IgD-negative memory B cell (primary cell): Measurements from ENCODE around the gene ABHD2. TPM values are rescaled to one million over a fixed set of nuclear protein-coding genes. Genes with fewer than 3 reads are reported as not detected.

Source experiments
- H3K27ac Mint-ChIP-seq, 3 donors: one replicate each; pipeline ENCODE4 v1.8.0; 2020 to 2022; ENCODE audit warnings: mild to moderate bottlenecking in 3 of 3, mixed read lengths in 3 of 3, moderate library complexity in 1 of 3
- H3K27me3 Mint-ChIP-seq: one replicate; pipeline ENCODE4 v1.8.0; 2021; ENCODE audit warnings: mixed read lengths
- H3K36me3 Mint-ChIP-seq: one replicate; pipeline ENCODE4 v1.8.0; 2020; ENCODE audit warnings: mild to moderate bottlenecking, mixed read lengths
- H3K4me1 Mint-ChIP-seq, 3 donors: one replicate each; pipeline ENCODE4 v1.8.0; 2020 to 2022; ENCODE audit warnings: mixed read lengths in 3 of 3, mild to moderate bottlenecking in 1 of 3
- H3K4me3 Mint-ChIP-seq, 4 donors: one replicate each; pipeline ENCODE4 v1.8.0; 2020 to 2022; ENCODE audit warnings: mild to moderate bottlenecking in 4 of 4, mixed read lengths in 4 of 4, moderate library complexity in 3 of 4
- H3K9me3 Mint-ChIP-seq, 3 donors: one replicate each; pipeline ENCODE4 v1.8.0; 2020 to 2021; ENCODE audit warnings: mixed read lengths in 3 of 3, mild to moderate bottlenecking in 1 of 3
- polyA plus RNA-seq: library from polyadenylated mRNA; unstranded; fragments of 300-500 nt; fragmentation: Illumina TruSeq; gene quantifications from one replicate; pipeline ENCODE4 v1.2.3, GENCODE V29; 2021

The ABHD2 gene
- polyA plus RNA-seq, 1 donor from 2014 or later, result 13.4 TPM

- Mint-ChIP-seq H3K4me1 (peaks cover 1 to 5% (median 4%) of the 10 kb centered on the region in 3 donors), H3K4me3 (peak overlapping the region in 1 of 4 donors; percentile 7), H3K27me3 (no peaks in the 10 kb centered on the region), H3K27ac (no peak overlapping the region), H3K9me3 (no peaks in the 10 kb centered on the region), H3K36me3 (peaks cover 14% of the 10 kb centered on the region)
These were observed 13.3 kb downstream of the ABHD2 start for GRCh38 chr15:89101302-89102193.

GRCh38 chr15:89103481-89104171, 15.4 kb downstream of the ABHD2 start:
- Mint-ChIP-seq H3K27ac (peak overlapping the region in 1 of 3 donors; percentile 19), H3K9me3 (no peaks in the 10 kb centered on the region), H3K4me3 (no peak overlapping the region), H3K36me3 (peaks cover 11% of the 10 kb centered on the region), H3K4me1 (peaks cover 0 to 2% (median 0%) of the 10 kb centered on the region in 3 donors), H3K27me3 (no peaks in the 10 kb centered on the region)

GRCh38 chr15:89104172-89104564, 15.9 kb downstream of the ABHD2 start:
- Mint-ChIP-seq H3K9me3 (no peaks in the 10 kb centered on the region), H3K36me3 (peaks cover 10% of the 10 kb centered on the region), H3K27me3 (no peaks in the 10 kb centered on the region), H3K4me1 (peaks cover 0 to 2% (median 0%) of the 10 kb centered on the region in 3 donors), H3K4me3 (no peak overlapping the region), H3K27ac (no peak overlapping the region)

GRCh38 chr15:89105147-89105546, 16.9 kb downstream of the ABHD2 start:
- no peak overlapping the region for H3K27ac Mint-ChIP-seq

GRCh38 chr15:89106200-89106599, 17.9 kb downstream of the ABHD2 start:
- no peaks in the 10 kb centered on the region for H3K27me3 Mint-ChIP-seq
- no peaks in the 10 kb centered on the region for H3K9me3 Mint-ChIP-seq
- H3K27ac Mint-ChIP-seq, result peak overlapping the region in 1 of 3 donors; percentile 31
- H3K4me3 Mint-ChIP-seq, result no peak overlapping the region
- H3K4me1 Mint-ChIP-seq, result peaks cover 0 to 2% (median 0%) of the 10 kb centered on the region in 3 donors
- peaks cover 9% of the 10 kb centered on the region for H3K36me3 Mint-ChIP-seq

More at GRCh38 chr15:89105147-89105546, 16.9 kb downstream of the ABHD2 start:
- H3K4me3 Mint-ChIP-seq, result no peak overlapping the region
- no peaks in the 10 kb centered on the region for H3K27me3 Mint-ChIP-seq
- peaks cover 0 to 2% (median 0%) of the 10 kb centered on the region in 3 donors for H3K4me1 Mint-ChIP-seq
- peaks cover 9% of the 10 kb centered on the region for H3K36me3 Mint-ChIP-seq
- H3K9me3 Mint-ChIP-seq, result no peaks in the 10 kb centered on the region

- no peaks in the 10 kb centered on the region for H3K27me3 Mint-ChIP-seq
- H3K27ac Mint-ChIP-seq, result no peak overlapping the region
- H3K4me3 Mint-ChIP-seq, result no peak overlapping the region
- peaks cover 2 to 5% (median 3%) of the 10 kb centered on the region in 3 donors for H3K4me1 Mint-ChIP-seq
- H3K36me3 Mint-ChIP-seq, result peaks cover 4% of the 10 kb centered on the region
- H3K9me3 Mint-ChIP-seq, result no peaks in the 10 kb centered on the region
These were observed 19.7 kb downstream of the ABHD2 start for GRCh38 chr15:89107984-89108383.

GRCh38 chr15:89108835-89109234, 20.6 kb downstream of the ABHD2 start:
- Mint-ChIP-seq H3K4me1 (peaks cover 2 to 5% (median 3%) of the 10 kb centered on the region in 3 donors), H3K9me3 (no peaks in the 10 kb centered on the region), H3K27me3 (no peaks in the 10 kb centered on the region), H3K27ac (no peak overlapping the region), H3K36me3 (peaks cover 3% of the 10 kb centered on the region), H3K4me3 (no peak overlapping the region)

GRCh38 chr15:89109238-89109637, 21.0 kb downstream of the ABHD2 start:
- H3K4me3 Mint-ChIP-seq, result no peak overlapping the region
- peaks cover 4% of the 10 kb centered on the region for H3K36me3 Mint-ChIP-seq
- H3K27me3 Mint-ChIP-seq, result no peaks in the 10 kb centered on the region
- H3K27ac Mint-ChIP-seq, result no peak overlapping the region
- peaks cover 2 to 5% (median 5%) of the 10 kb centered on the region in 3 donors for H3K4me1 Mint-ChIP-seq
- H3K9me3 Mint-ChIP-seq, result no peaks in the 10 kb centered on the region

GRCh38 chr15:89110060-89110459, 21.8 kb downstream of the ABHD2 start:
- Mint-ChIP-seq H3K27me3 (no peaks in the 10 kb centered on the region), H3K36me3 (peaks cover 4% of the 10 kb centered on the region), H3K27ac (no peak overlapping the region), H3K4me1 (peaks cover 2 to 5% (median 5%) of the 10 kb centered on the region in 3 donors), H3K4me3 (no peak overlapping the region), H3K9me3 (no peaks in the 10 kb centered on the region)

GRCh38 chr15:89111352-89111751, 23.1 kb downstream of the ABHD2 start:
- Mint-ChIP-seq H3K36me3 (peaks cover 4% of the 10 kb centered on the region), H3K27ac (no peak overlapping the region), H3K4me3 (no peak overlapping the region), H3K9me3 (no peaks in the 10 kb centered on the region), H3K4me1 (peaks cover 2 to 5% (median 5%) of the 10 kb centered on the region in 3 donors), H3K27me3 (no peaks in the 10 kb centered on the region)

GRCh38 chr15:89111961-89112340, 23.7 kb downstream of the ABHD2 start:
- peaks cover 2 to 5% (median 5%) of the 10 kb centered on the region in 3 donors for H3K4me1 Mint-ChIP-seq
- H3K27me3 Mint-ChIP-seq, result no peaks in the 10 kb centered on the region
- H3K9me3 Mint-ChIP-seq, result no peaks in the 10 kb centered on the region
- H3K27ac Mint-ChIP-seq, result no peak overlapping the region
- H3K4me3 Mint-ChIP-seq, result no peak overlapping the region
- H3K36me3 Mint-ChIP-seq, result peaks cover 4% of the 10 kb centered on the region

GRCh38 chr15:89112341-89112971, 24.2 kb downstream of the ABHD2 start:
- no peaks in the 10 kb centered on the region for H3K9me3 Mint-ChIP-seq
- H3K4me1 Mint-ChIP-seq, result peaks cover 0 to 5% (median 5%) of the 10 kb centered on the region in 3 donors
- peak overlapping the region in 1 of 4 donors; percentile 43 for H3K4me3 Mint-ChIP-seq
- peaks cover 4% of the 10 kb centered on the region for H3K36me3 Mint-ChIP-seq
- no peaks in the 10 kb centered on the region for H3K27me3 Mint-ChIP-seq
- H3K27ac Mint-ChIP-seq, result peak overlapping the region in 1 of 3 donors; percentile 81

GRCh38 chr15:89113296-89114024, 25.2 kb downstream of the ABHD2 start:
- H3K4me1 Mint-ChIP-seq, result peaks cover 0 to 5% (median 5%) of the 10 kb centered on the region in 3 donors
- no peaks in the 10 kb centered on the region for H3K27me3 Mint-ChIP-seq
- no peaks in the 10 kb centered on the region for H3K9me3 Mint-ChIP-seq
- no peak overlapping the region for H3K4me3 Mint-ChIP-seq
- peaks cover 3% of the 10 kb centered on the region for H3K36me3 Mint-ChIP-seq
- H3K27ac Mint-ChIP-seq, result no peak overlapping the region

GRCh38 chr15:89114990-89115389, 26.7 kb downstream of the ABHD2 start:
- Mint-ChIP-seq H3K27me3 (no peaks in the 10 kb centered on the region), H3K9me3 (no peaks in the 10 kb centered on the region), H3K36me3 (peaks cover 2% of the 10 kb centered on the region), H3K27ac (peak overlapping the region in 1 of 3 donors; percentile 57), H3K4me3 (no peak overlapping the region), H3K4me1 (peaks cover 0 to 5% (median 5%) of the 10 kb centered on the region in 3 donors)
